ENCODE data around the gene IL12RB1. TPM values are rescaled to one million over a fixed set of nuclear protein-coding genes. Genes with fewer than 3 reads are reported as not detected.

IL12RB1 gene
- total and polyA plus RNA-seq, 2 donors (not counting 3 experiments of a cell fraction or from before 2014, with no cell fraction given): not detected

DNA sequence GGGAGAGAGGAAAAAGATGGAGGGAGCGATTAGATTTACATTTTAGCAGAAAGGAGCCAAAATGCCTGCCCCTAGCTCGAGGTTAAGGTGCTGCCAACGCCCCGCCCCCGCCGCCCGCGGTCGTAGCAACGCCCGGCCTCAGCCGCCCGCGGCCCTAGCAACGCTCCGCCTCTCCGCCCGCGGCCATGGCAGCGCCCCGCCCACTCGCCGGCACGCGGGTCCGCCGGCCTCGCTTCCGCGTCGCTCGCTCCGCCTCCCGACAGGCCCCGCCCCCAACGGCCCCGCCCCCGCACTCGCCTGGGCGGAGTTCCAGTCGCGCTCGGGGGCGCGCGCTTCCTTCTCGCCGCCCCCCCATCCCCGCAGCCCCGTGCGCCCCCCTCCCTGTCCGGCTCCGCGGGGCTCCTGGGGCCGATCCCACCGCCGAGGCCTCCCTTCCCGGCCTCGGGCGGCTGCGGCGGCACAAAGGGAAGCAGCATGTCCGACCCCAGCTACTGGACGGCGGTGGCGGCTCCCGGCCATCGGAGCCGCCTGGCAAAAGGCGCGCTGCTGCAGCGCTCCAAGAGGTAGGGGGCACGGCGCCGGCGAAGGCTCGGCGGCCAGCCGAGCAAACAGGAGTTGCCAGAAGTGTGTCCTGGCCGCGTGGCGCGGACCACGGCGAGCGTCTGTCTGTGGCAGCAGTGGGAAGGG lies 31.1 kb upstream of the IL12RB1 start:
- peak overlapping the region; percentile 62 for H3K9ac ChIP-seq (replicated peaks; ENCODE audit: extremely low read depth, insufficient read depth, low read length)
- peak overlapping the region; percentile 33 to 63 (median 51) for H3K4me3 ChIP-seq (replicated peaks in 1 of 3; ENCODE audit: insufficient read depth in 1 of 3, low read depth in 1 of 3, low read length in 3 of 3)
- no peaks in the 10 kb centered on the region for H4K20me1 ChIP-seq (replicated peaks; ENCODE audit: control insufficient read depth, extremely low read depth, insufficient read depth, low read length)
- no TSS peak for BruUV-seq (replicated peaks)
- ChIA-PET POLR2A (no interaction called here), CTCF (interaction anchor here (0.5 to 2.4 kb wide), 6 partner anchors 10 to 209 kb away, joined by 3 to 9 read pairs (median 4); partner anchors contain the start of gene PIK3R2)
- peak overlapping the region; percentile 98 for H2AFZ ChIP-seq (ENCODE audit: low read depth, low read length)
- H3K27ac ChIP-seq (ENCODE audit: insufficient read depth, low read depth, low read length): no peak overlapping the region
- intact Hi-C loops (cut with micrococcal nuclease): loop anchor here (1.0 to 10.0 kb wide), 3 partner anchors 34 to 207 kb away; partner anchors contain the start of gene LSM4
- H3K4me2 ChIP-seq (ENCODE audit: insufficient read depth, low read length): peak overlapping the region; percentile 68
- no peaks in the 10 kb centered on the region for H3K79me2 ChIP-seq (ENCODE audit: control insufficient read depth, insufficient read depth, low read length)
- H3K36me3 ChIP-seq (ENCODE audit: control insufficient read depth in 2 of 2, extremely low read depth in 1 of 2, insufficient read depth in 2 of 2, low read length in 2 of 2): no peaks in the 10 kb centered on the region
- DNase-seq (ENCODE audit: low read depth, low spot score) (peak; percentile 83), FAIRE-seq (peak; percentile 84)
- H3K9me1 ChIP-seq (replicated peaks; ENCODE audit: control insufficient read depth, extremely low read depth, insufficient read depth, low read length): no peaks in the 10 kb centered on the region
- dilution Hi-C loops (cut with MboI; ENCODE audit: extremely low pct_ligation_motif_present, low sequenced_read_pairs): no loop called here
- no peaks in the 10 kb centered on the region for H3K27me3 ChIP-seq (ENCODE audit: control insufficient read depth in 2 of 2, insufficient read depth in 2 of 2, low read length in 2 of 2)
- H3K9me3 ChIP-seq (replicated peaks; ENCODE audit: control insufficient read depth, insufficient read depth, low read length): no peaks in the 10 kb centered on the region
- peaks cover 10% of the 10 kb centered on the region for H3K4me1 ChIP-seq (ENCODE audit: control insufficient read depth, extremely low read depth, insufficient read depth, low read length)
- no peak for TF ChIP-seq FOS (IDR thresholded peaks at IDR 0.05; ENCODE audit: borderline replicate concordance, insufficient read depth, low read length)
- TF ChIP-seq, protein P1, sequence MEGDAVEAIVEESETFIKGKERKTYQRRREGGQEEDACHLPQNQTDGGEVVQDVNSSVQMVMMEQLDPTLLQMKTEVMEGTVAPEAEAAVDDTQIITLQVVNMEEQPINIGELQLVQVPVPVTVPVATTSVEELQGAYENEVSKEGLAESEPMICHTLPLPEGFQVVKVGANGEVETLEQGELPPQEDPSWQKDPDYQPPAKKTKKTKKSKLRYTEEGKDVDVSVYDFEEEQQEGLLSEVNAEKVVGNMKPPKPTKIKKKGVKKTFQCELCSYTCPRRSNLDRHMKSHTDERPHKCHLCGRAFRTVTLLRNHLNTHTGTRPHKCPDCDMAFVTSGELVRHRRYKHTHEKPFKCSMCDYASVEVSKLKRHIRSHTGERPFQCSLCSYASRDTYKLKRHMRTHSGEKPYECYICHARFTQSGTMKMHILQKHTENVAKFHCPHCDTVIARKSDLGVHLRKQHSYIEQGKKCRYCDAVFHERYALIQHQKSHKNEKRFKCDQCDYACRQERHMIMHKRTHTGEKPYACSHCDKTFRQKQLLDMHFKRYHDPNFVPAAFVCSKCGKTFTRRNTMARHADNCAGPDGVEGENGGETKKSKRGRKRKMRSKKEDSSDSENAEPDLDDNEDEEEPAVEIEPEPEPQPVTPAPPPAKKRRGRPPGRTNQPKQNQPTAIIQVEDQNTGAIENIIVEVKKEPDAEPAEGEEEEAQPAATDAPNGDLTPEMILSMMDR (IDR thresholded peaks at IDR 0.05; ENCODE audit: extremely low read depth in 1 of 2, insufficient read depth in 1 of 2, low read depth in 1 of 2, low read length in 2 of 2): peak in 1 of 2 donors; percentile 32
- TF ChIP-seq, protein P2, sequence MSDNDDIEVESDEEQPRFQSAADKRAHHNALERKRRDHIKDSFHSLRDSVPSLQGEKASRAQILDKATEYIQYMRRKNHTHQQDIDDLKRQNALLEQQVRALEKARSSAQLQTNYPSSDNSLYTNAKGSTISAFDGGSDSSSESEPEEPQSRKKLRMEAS (IDR thresholded peaks at IDR 0.05; ENCODE audit: insufficient read depth, insufficient read length): no peak
- TF ChIP-seq GATA2 (IDR thresholded peaks at IDR 0.05; ENCODE audit: insufficient read depth, insufficient read length, low read depth, low read length): no peak
- TF ChIP-seq MYC (IDR thresholded peaks at IDR 0.05; ENCODE audit: low read depth, low read length): no peak

Measured in endothelial cell of umbilical vein (primary cell).